ENCODE data around the gene WT1. TPM values are rescaled to one million over a fixed set of nuclear protein-coding genes. Genes with fewer than 3 reads are reported as not detected.
"Not testable (repeated sequence)": the region's sequence is repeated elsewhere in the genome, so short reads cannot be mapped to it uniquely, and the experiment has no call there.

WT1 gene
- total RNA-seq, 1 donor from 2014 or later, result not detected

DNA sequence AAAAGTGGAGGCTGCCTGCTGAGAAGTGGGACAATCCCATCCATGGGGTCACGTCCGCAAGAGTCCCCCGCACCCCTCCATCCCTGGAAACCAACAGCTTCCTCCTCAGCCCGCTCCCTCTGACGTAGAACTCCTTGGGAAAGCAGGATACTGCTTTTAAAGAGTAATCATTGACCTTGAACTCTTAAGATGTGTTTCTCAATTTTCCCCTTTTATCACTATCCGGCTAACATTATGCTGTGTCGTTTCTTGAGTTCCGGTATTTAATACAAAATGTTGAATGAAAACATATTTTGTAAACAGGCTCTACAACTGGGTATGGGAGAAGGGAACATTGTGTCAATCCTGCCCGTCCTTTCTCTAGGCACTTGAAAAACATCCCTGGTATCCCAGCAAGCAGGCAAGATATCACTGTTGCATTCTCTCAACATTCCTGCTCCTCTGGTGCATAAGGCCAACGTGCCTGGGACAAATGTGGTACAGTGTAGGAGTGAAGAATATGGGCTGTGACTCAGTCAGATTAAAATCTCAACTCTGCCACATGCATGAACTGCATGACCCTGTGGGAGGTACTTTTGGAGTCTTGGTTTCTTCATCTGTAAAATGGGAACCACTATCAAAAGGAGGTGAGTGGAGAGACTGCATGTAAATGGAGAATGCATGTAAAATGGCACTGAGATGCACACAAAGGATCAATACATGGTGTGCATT lies 52.8 kb downstream of the WT1 start:
- Histone ChIP-seq H3K27ac (no peak overlapping the region), H3K4me3 (no peak overlapping the region), H3K9me3 (no peaks in the 10 kb centered on the region), H3K36me3 (no peaks in the 10 kb centered on the region), H3K4me1 (no peaks in the 10 kb centered on the region), H3K27me3 (no peaks in the 10 kb centered on the region)
- TF ChIP-seq, protein P1, sequence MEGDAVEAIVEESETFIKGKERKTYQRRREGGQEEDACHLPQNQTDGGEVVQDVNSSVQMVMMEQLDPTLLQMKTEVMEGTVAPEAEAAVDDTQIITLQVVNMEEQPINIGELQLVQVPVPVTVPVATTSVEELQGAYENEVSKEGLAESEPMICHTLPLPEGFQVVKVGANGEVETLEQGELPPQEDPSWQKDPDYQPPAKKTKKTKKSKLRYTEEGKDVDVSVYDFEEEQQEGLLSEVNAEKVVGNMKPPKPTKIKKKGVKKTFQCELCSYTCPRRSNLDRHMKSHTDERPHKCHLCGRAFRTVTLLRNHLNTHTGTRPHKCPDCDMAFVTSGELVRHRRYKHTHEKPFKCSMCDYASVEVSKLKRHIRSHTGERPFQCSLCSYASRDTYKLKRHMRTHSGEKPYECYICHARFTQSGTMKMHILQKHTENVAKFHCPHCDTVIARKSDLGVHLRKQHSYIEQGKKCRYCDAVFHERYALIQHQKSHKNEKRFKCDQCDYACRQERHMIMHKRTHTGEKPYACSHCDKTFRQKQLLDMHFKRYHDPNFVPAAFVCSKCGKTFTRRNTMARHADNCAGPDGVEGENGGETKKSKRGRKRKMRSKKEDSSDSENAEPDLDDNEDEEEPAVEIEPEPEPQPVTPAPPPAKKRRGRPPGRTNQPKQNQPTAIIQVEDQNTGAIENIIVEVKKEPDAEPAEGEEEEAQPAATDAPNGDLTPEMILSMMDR (IDR thresholded peaks at IDR 0.05), result no peak
- DNase-seq (ENCODE audit: low spot score in 2 of 2), result no peak
- intact Hi-C loops (cut with DNase I), result no loop called here

DNA sequence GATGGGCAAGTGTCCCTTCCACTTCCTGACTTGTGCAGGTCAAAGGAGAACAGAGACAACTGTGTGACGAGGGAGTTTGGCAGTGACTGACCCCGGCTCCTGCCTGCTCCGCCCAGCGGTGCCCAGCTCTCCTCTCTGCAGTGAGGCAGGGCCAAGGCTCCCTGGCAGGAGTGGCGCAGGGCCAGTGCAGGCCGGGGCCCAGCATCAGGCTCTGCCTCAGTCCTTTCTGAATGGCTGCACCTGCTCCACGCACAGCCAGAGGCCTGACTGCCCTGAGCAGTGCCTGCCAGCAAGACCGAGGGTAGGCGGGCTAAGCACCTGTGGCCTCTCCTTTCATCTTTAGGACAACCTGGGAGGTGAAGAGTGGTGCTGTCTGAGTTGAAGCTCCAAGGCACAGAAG lies 54.2 kb downstream of the WT1 start:
- DNase-seq (ENCODE audit: low spot score in 2 of 2), result no peak
- H3K36me3 ChIP-seq, result no peaks in the 10 kb centered on the region
- TF ChIP-seq, protein P1 (IDR thresholded peaks at IDR 0.05), result no peak
- no peak overlapping the region for H3K4me3 ChIP-seq
- H3K27me3 ChIP-seq, result no peaks in the 10 kb centered on the region
- no peaks in the 10 kb centered on the region for H3K9me3 ChIP-seq
- no peaks in the 10 kb centered on the region for H3K4me1 ChIP-seq
- intact Hi-C loops (cut with DNase I), result no loop called here
- no peak overlapping the region for H3K27ac ChIP-seq

DNA sequence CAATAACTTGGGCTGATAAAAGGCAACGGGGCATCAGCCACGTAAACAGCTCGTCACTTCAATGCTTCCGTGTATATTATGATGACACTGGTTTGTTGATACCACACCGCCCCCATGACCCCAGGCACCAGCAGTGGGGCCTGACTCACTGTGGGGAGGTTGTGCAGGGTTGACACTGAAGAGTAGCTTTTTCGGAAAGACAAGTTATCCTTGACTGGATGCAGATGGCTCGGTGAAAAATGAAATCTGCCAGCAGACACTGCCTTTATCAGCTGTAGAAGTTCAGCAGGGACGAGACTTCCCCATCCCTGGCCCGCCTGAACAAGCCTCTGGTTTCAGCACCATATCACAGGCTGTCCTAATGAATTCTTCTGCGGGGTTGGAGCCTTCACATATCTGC lies 55.6 kb downstream of the WT1 start:
- Histone ChIP-seq H3K9me3 (no peaks in the 10 kb centered on the region), H3K4me3 (no peak overlapping the region), H3K27me3 (no peaks in the 10 kb centered on the region), H3K4me1 (no peaks in the 10 kb centered on the region), H3K27ac (no peak overlapping the region), H3K36me3 (no peaks in the 10 kb centered on the region)
- intact Hi-C loops (cut with DNase I), result no loop called here
- TF ChIP-seq, protein P1 (IDR thresholded peaks at IDR 0.05), result no peak
- DNase-seq (ENCODE audit: low spot score in 2 of 2), result no peak

DNA sequence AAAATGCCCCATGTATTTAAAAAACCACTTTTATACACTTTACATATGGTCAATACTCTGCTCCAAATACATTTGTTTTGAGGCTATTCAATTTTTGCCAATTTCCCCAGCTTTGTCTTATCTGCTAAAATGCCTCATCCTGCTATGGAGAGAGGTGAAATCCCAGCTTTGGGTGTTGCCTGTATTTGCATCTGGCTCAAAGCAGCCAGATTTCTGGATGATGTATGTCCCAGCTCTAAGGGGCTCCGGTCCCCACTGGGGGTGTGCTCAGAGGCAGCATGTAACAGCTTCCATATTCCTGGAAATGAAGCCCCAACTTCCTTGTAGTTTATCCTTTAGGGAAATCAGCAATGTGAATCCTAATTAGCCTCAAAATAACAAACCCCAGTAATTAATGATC lies 59.5 kb downstream of the WT1 start:
- no peaks in the 10 kb centered on the region for H3K4me1 ChIP-seq
- no peaks in the 10 kb centered on the region for H3K9me3 ChIP-seq
- TF ChIP-seq, protein P1 (IDR thresholded peaks at IDR 0.05), result no peak
- intact Hi-C loops (cut with DNase I), result no loop called here
- no peak overlapping the region for H3K27ac ChIP-seq
- H3K4me3 ChIP-seq, result no peak overlapping the region
- H3K36me3 ChIP-seq, result no peaks in the 10 kb centered on the region
- no peaks in the 10 kb centered on the region for H3K27me3 ChIP-seq
- DNase-seq (ENCODE audit: low spot score in 2 of 2), result no peak

DNA sequence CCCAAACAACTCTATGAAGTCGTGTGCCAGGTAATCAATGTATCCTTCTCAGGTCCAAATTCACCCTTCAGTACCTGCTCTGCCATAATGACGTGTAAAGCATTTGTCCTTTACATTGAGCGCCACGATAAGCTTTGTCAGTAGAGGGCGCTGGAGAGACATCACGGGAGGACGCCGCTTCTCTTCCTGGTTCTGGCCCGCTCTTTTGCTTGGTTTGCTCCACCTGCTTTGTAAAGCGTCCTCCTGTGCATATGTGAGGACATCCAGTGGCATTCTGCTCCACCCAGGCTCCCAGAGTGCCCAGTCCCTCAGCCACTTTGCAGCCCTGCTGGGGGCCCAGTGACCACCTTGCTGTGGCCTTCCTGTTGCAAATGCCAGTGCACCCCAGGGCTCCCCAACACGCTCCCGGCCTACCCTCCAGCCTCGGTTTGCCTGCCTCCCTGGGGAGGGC lies 61.1 kb downstream of the WT1 start:
- Histone ChIP-seq H3K36me3 (no peaks in the 10 kb centered on the region), H3K27me3 (no peaks in the 10 kb centered on the region), H3K4me3 (no peak overlapping the region), H3K27ac (no peak overlapping the region), H3K9me3 (no peaks in the 10 kb centered on the region), H3K4me1 (no peaks in the 10 kb centered on the region)
- intact Hi-C loops (cut with DNase I), result no loop called here
- TF ChIP-seq, protein P1 (IDR thresholded peaks at IDR 0.05), result no peak
- no peak for DNase-seq (ENCODE audit: low spot score in 2 of 2)

DNA sequence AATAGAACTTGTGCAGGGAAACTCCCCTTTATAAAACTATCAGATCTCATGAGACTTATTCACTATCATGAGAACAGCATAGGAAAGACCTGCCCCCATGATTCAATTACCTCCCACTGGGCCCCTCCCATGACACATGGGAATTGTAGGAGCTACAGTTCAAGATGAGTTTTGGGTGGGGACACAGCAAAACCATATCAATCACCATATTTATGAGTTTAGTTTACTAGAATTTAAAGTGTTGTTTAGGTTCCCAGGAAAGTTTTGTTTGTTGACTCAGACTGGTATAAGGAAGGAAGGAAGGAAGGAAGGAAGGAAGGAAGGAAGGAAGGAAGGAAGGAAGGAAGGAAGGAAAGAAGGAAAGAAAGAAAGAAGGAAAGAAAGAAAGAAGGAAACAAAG lies 65.4 kb downstream of the WT1 start:
- H3K36me3 ChIP-seq; H3K27ac ChIP-seq; H3K4me3 ChIP-seq; H3K4me1 ChIP-seq; intact Hi-C loops (cut with DNase I); DNase-seq (ENCODE audit: low spot score in 2 of 2); H3K9me3 ChIP-seq; H3K27me3 ChIP-seq: not testable (repeated sequence)
